K562 (cell line): ENCODE measurements around the gene SHISA7. TPM values are rescaled to one million over a fixed set of nuclear protein-coding genes. Genes with fewer than 3 reads are reported as not detected.

ENCODE experiments used
- ARNT ChIP-seq, 2 experiments: fragments of 450-650 bp; IDR thresholded peaks; 2 replicates each; pipeline ENCODE4 v1.6.1; 2016; ENCODE audit warnings: mild to moderate bottlenecking in 1 of 2
- KAT2B ChIP-seq: IDR thresholded peaks from one replicate; pipeline ENCODE4 v1.6.1; 2012; ENCODE audit warnings: low read depth, mild to moderate bottlenecking, control low read depth, inconsistent platforms, low read length, moderate library complexity
- NCOA4 ChIP-seq: fragments of 450-650 bp; IDR thresholded peaks from 2 replicates; pipeline ENCODE4 v1.6.1; 2018; ENCODE audit warnings: mild to moderate bottlenecking; ENCODE audit not compliant: partially characterized antibody
- PHB2 ChIP-seq: fragments of 450-650 bp; IDR thresholded peaks from 2 replicates; pipeline ENCODE4 v1.6.1; 2017; ENCODE audit warnings: low read depth
- SIN3B ChIP-seq: fragments of 450-650 bp; IDR thresholded peaks from 2 replicates; pipeline ENCODE4 v1.6.1; 2017; ENCODE audit warnings: low read depth, mild to moderate bottlenecking, moderate library complexity
- ZNF134 ChIP-seq: fragments of 250-450 bp; sonication (Bioruptor Pico); conservative IDR thresholded peaks from 2 replicates; pipeline ENCODE4 v1.4.0; 2020
- polyA plus RNA-seq, 8 experiments: library from polyadenylated mRNA; depleted of rRNA in 4 of 8; stranded (reverse) in 5 of 8; unstranded in 3 of 8; fragments of >200 nt; fragmentation: Nextera tagmentation in 2 of 8; fragmentation: Illumina TruSeq in 1 of 8; extraction: Ambion mirVana in 2 of 8; extraction: Trizol in 1 of 8; gene quantifications; 2 replicates each; pipeline versions ENCODE4 v1.2.1 to v1.2.3, GENCODE V29; 2011 to 2014; ENCODE audit warnings: inconsistent platforms in 1 of 8, missing spikeins in 1 of 8
- total RNA-seq, 7 experiments: library from RNA; depleted of rRNA in 6 of 7; stranded (reverse); fragments of >200 nt in 6 of 7; fragmentation: Illumina TruSeq in 2 of 7; extraction: Trizol in 2 of 7; gene quantifications; 2 replicates each; pipeline versions ENCODE4 v1.2.1 to v1.2.3, GENCODE V29; 2011 to 2021; ENCODE audit warnings: low replicate concordance in 1 of 7
- TF ChIP-seq, protein P1 (sequence below): fragments of 250-450 bp; sonication (Bioruptor Pico); IDR thresholded peaks from 2 replicates; pipeline ENCODE4 v1.4.0; 2020; ENCODE audit warnings: borderline replicate concordance
- TF ChIP-seq, protein P2 (sequence below): fragments of 250-450 bp; sonication (Bioruptor Pico); IDR thresholded peaks from 2 replicates; pipeline ENCODE4 v1.5.1; 2021; ENCODE audit warnings: mild to moderate bottlenecking
- TF ChIP-seq, protein P3 (sequence below), 2 experiments: fragments of 450-650 bp; conservative IDR thresholded peaks; 2 replicates each; pipeline ENCODE4 v1.6.1; 2017; ENCODE audit warnings: mild to moderate bottlenecking in 2 of 2, moderate library complexity in 2 of 2
- TF ChIP-seq, protein P4 (sequence below): fragments of 250-450 bp; sonication (Bioruptor Pico); IDR thresholded peaks from 2 replicates; pipeline ENCODE4 v1.8.0; 2021; ENCODE audit warnings: mild to moderate bottlenecking, moderate library complexity

SHISA7 gene
- total and polyA plus RNA-seq, 9 of the 15 experiments (the other 6 are each of a cell fraction or from before 2014, with no cell fraction given): 0.01 to 0.40 (median 0.07) TPM

DNA sequence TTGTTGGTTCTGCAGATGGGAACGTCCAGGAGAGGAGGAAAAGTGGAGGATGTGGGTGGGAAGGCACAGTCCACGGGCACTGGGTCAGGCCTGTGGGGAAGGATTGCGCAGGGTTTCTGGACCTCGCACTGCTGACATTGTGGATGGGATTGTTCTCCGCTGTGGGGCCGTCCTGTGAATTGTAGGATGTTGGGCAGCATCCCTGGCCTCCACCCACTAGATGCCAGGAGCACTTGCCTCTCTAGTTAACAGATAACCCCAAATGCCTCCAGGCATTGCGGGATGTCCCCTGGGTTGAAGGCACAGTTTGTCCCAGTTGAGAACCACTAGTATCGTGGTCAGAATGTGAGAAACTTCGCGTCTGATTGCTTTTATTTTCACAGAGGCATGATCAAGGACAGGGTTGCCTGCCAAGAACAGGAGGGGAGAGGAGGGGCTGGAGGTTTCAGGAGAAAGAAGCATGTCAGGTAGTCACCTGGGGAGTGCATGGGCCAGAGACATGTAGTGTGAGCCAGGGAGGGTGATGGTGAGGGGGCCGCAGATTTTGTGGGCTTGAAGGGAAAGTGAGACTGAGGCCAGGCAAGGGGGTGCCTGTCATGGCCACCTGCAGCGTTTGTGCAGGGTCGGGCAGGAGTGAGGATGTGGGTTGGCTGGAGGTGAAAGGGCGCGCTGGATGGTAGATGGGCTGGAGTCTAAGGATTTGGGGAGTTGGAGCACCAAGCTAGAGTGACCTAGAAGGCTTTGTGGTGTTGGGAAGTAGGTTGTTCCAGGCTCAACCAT lies 36.5 kb upstream of the SHISA7 start (continued):
- TF ChIP-seq, protein P1, sequence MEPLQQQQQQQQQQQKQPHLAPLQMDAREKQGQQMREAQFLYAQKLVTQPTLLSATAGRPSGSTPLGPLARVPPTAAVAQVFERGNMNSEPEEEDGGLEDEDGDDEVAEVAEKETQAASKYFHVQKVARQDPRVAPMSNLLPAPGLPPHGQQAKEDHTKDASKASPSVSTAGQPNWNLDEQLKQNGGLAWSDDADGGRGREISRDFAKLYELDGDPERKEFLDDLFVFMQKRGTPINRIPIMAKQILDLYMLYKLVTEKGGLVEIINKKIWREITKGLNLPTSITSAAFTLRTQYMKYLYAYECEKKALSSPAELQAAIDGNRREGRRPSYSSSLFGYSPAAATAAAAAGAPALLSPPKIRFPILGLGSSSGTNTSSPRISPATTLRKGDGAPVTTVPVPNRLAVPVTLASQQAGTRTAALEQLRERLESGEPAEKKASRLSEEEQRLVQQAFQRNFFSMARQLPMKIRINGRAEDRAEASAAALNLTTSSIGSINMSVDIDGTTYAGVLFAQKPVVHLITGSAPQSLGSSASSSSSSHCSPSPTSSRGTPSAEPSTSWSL: no peak
- TF ChIP-seq, protein P2, sequence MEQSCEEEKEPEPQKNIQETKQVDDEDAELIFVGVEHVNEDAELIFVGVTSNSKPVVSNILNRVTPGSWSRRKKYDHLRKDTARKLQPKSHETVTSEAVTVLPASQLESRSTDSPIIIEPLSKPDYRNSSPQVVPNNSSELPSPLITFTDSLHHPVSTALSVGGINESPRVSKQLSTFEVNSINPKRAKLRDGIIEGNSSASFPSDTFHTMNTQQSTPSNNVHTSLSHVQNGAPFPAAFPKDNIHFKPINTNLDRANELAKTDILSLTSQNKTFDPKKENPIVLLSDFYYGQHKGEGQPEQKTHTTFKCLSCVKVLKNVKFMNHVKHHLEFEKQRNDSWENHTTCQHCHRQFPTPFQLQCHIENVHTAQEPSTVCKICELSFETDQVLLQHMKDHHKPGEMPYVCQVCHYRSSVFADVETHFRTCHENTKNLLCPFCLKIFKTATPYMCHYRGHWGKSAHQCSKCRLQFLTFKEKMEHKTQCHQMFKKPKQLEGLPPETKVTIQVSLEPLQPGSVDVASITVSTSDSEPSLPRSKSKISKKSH (CRISPR knock-in tag): no peak
- no peak for TF ChIP-seq KAT2B
- TF ChIP-seq ARNT (IDR thresholded peaks at IDR 0.05): no peak
- TF ChIP-seq PHB2: no peak
- no peak for TF ChIP-seq ZNF134 (CRISPR knock-in tag)
- TF ChIP-seq, protein P3, sequence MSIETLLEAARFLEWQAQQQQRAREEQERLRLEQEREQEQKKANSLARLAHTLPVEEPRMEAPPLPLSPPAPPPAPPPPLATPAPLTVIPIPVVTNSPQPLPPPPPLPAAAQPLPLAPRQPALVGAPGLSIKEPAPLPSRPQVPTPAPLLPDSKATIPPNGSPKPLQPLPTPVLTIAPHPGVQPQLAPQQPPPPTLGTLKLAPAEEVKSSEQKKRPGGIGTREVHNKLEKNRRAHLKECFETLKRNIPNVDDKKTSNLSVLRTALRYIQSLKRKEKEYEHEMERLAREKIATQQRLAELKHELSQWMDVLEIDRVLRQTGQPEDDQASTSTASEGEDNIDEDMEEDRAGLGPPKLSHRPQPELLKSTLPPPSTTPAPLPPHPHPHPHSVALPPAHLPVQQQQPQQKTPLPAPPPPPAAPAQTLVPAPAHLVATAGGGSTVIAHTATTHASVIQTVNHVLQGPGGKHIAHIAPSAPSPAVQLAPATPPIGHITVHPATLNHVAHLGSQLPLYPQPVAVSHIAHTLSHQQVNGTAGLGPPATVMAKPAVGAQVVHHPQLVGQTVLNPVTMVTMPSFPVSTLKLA (conservative IDR thresholded peaks at IDR 0.05): no peak
- TF ChIP-seq, protein P4, sequence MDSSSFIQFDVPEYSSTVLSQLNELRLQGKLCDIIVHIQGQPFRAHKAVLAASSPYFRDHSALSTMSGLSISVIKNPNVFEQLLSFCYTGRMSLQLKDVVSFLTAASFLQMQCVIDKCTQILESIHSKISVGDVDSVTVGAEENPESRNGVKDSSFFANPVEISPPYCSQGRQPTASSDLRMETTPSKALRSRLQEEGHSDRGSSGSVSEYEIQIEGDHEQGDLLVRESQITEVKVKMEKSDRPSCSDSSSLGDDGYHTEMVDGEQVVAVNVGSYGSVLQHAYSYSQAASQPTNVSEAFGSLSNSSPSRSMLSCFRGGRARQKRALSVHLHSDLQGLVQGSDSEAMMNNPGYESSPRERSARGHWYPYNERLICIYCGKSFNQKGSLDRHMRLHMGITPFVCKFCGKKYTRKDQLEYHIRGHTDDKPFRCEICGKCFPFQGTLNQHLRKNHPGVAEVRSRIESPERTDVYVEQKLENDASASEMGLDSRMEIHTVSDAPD: no peak
- TF ChIP-seq SIN3B: no peak
- no peak for TF ChIP-seq NCOA4
